Breast epithelium (tissue), 3 donors: ENCODE results near the gene SURF4.

Experiments used
- CTCF ChIP-seq, 3 donors: fragments of 450-650 bp; IDR thresholded peaks; one replicate each; pipeline ENCODE4 v1.5.1; 2016 to 2017; ENCODE audit warnings: antibody characterized with exemption in 3 of 3, mild to moderate bottlenecking in 3 of 3, moderate library complexity in 3 of 3
- POLR2A ChIP-seq: fragments of 450-650 bp; IDR thresholded peaks from one replicate; pipeline ENCODE4 v1.6.1; 2016; ENCODE audit warnings: antibody characterized with exemption, mild to moderate bottlenecking, moderate library complexity
- POLR2AphosphoS5 ChIP-seq, 3 donors: sonication (generic); formaldehyde crosslinking; IDR thresholded peaks; one replicate each; pipeline ENCODE4 v1.6.1; 2017; ENCODE audit warnings: antibody characterized with exemption in 3 of 3

GRCh38 chr9:133334161-133334560, 41.7 kb downstream of the SURF4 start:
- no peak for TF ChIP-seq CTCF (IDR thresholded peaks at IDR 0.05)
- no peak for TF ChIP-seq POLR2A
- no peak for TF ChIP-seq POLR2AphosphoS5 (IDR thresholded peaks at IDR 0.05)
